Activated CD8-positive, alpha-beta memory T cell treated with anti-CD3 and anti-CD28 coated beads for 24 hours (primary cell): ENCODE measurements around the gene PCDH12.

Source experiments
- DNase-seq: peaks from one replicate; pipeline ENCODE4 v3.0.0-alpha.2; 2020

The PCDH12 gene

GRCh38 chr5:141906517-141906916 lies 51.5 kb downstream of the PCDH12 start:
- DNase-seq, result no peak

GRCh38 chr5:141904551-141904950 lies 53.5 kb downstream of the PCDH12 start:
- DNase-seq, result no peak

- no peak for DNase-seq
Measured at GRCh38 chr5:141903261-141903660, 54.7 kb downstream of the PCDH12 start.

GRCh38 chr5:141902015-141902814 lies 55.8 kb downstream of the PCDH12 start:
- DNase-seq, result no peak

GRCh38 chr5:141898448-141899049 lies 59.5 kb downstream of the PCDH12 start:
- DNase-seq, result no peak

- DNase-seq, result no peak
Measured at GRCh38 chr5:141897425-141897824, 60.6 kb downstream of the PCDH12 start.
